ENCODE data around the gene RPS6KA4.

RPS6KA4 gene

GRCh38 chr11:64351136-64351631, 7.8 kb upstream of the RPS6KA4 start:
- Histone ChIP-seq H3K4me2 (ENCODE audit: low read length) (no peak overlapping the region), H2AFZ (ENCODE audit: low read length) (no peak overlapping the region), H3K4me3 (ENCODE audit: low read depth, low read length, poor library complexity, severe bottlenecking) (no peak overlapping the region), H3K36me3 (ENCODE audit: insufficient read depth, low read length) (peaks cover 29% of the 10 kb centered on the region; the same call in 1 of the 2 replicates), H3K27ac (ENCODE audit: low read depth, low read length, poor library complexity, severe bottlenecking) (no peak overlapping the region), H3K9ac (ENCODE audit: low read length) (no peak overlapping the region), H3F3A (ENCODE audit: insufficient read depth, low read length) (no peaks in the 10 kb centered on the region), H4K20me1 (ENCODE audit: insufficient read depth, low read length) (no peaks in the 10 kb centered on the region), H3K4me1 (ENCODE audit: insufficient read depth, low read length, severe bottlenecking) (no peaks in the 10 kb centered on the region), H3K79me2 (ENCODE audit: insufficient read depth, low read length) (no peaks in the 10 kb centered on the region), H3K9me3 (ENCODE audit: low read length) (no peaks in the 10 kb centered on the region), H3K27me3 (ENCODE audit: insufficient read depth, low read length) (no peaks in the 10 kb centered on the region), H3K9me2 (ENCODE audit: low read depth, low read length) (no peaks in the 10 kb centered on the region)
- TF ChIP-seq, protein P1, sequence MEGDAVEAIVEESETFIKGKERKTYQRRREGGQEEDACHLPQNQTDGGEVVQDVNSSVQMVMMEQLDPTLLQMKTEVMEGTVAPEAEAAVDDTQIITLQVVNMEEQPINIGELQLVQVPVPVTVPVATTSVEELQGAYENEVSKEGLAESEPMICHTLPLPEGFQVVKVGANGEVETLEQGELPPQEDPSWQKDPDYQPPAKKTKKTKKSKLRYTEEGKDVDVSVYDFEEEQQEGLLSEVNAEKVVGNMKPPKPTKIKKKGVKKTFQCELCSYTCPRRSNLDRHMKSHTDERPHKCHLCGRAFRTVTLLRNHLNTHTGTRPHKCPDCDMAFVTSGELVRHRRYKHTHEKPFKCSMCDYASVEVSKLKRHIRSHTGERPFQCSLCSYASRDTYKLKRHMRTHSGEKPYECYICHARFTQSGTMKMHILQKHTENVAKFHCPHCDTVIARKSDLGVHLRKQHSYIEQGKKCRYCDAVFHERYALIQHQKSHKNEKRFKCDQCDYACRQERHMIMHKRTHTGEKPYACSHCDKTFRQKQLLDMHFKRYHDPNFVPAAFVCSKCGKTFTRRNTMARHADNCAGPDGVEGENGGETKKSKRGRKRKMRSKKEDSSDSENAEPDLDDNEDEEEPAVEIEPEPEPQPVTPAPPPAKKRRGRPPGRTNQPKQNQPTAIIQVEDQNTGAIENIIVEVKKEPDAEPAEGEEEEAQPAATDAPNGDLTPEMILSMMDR (IDR thresholded peaks at IDR 0.05; ENCODE audit: low read length), result no peak
- TF ChIP-seq EZH2 (IDR thresholded peaks at IDR 0.05; ENCODE audit: borderline replicate concordance, low read length), result no peak

DNA sequence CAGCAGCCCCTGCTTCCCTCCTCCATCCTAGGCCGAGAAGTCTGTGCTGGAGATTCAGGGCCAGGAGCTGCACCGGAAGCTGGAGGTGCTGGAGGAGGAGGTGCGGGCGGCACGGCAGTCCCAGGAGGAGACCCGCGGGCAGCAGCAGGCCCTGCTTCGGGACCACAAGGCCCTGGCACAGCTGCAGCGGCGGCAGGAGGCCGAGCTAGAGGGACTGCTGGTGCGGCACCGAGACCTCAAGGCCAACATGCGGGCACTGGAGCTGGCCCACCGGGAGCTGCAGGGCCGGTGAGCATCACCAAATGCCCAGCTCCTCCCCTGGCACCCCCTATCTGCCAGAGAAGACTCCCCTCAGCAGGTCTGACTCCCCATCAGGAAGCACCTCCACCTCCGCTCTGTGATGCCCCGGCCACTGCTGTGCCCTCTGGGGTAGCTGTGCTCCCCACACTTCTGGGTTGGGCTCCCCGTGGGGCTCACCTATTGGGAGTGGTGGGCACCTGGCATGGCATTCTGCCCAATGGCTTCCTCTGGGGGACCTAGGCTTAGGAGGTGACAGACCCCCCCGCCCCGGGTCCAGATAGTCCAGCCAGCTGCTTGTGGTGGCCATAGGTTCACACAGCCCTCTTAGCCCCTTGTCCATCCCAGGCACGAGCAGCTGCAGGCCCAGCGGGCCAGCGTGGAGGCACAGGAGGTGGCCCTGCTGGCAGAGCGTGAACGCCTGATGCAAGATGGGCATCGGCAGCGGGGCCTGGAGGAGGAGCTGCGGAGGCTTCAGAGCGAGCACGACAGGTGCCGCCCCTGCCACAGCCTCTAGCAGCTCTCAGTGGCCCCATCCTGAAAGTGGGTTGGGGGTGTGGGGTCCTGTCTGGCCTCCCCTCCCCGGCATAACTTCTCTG, 6.6 kb upstream of the RPS6KA4 start:
- Histone ChIP-seq H3K36me3 (ENCODE audit: insufficient read depth, low read length) (peaks cover 27% of the 10 kb centered on the region; the same call in 1 of the 2 replicates), H3K27ac (ENCODE audit: low read depth, low read length, poor library complexity, severe bottlenecking) (no peak overlapping the region), H2AFZ (ENCODE audit: low read length) (no peak overlapping the region), H3K9me3 (ENCODE audit: low read length) (no peaks in the 10 kb centered on the region), H3K9me2 (ENCODE audit: low read depth, low read length) (no peaks in the 10 kb centered on the region), H3K79me2 (ENCODE audit: insufficient read depth, low read length) (no peaks in the 10 kb centered on the region), H3K4me3 (ENCODE audit: low read depth, low read length, poor library complexity, severe bottlenecking) (no peak overlapping the region), H3K4me1 (ENCODE audit: insufficient read depth, low read length, severe bottlenecking) (no peaks in the 10 kb centered on the region), H3K4me2 (ENCODE audit: low read length) (no peak overlapping the region), H3F3A (ENCODE audit: insufficient read depth, low read length) (no peaks in the 10 kb centered on the region), H3K9ac (ENCODE audit: low read length) (no peak overlapping the region), H3K27me3 (ENCODE audit: insufficient read depth, low read length) (no peaks in the 10 kb centered on the region), H4K20me1 (ENCODE audit: insufficient read depth, low read length) (no peaks in the 10 kb centered on the region)
- TF ChIP-seq, protein P1 (IDR thresholded peaks at IDR 0.05; ENCODE audit: low read length), result no peak
- no peak for TF ChIP-seq EZH2 (IDR thresholded peaks at IDR 0.05; ENCODE audit: borderline replicate concordance, low read length)

DNA sequence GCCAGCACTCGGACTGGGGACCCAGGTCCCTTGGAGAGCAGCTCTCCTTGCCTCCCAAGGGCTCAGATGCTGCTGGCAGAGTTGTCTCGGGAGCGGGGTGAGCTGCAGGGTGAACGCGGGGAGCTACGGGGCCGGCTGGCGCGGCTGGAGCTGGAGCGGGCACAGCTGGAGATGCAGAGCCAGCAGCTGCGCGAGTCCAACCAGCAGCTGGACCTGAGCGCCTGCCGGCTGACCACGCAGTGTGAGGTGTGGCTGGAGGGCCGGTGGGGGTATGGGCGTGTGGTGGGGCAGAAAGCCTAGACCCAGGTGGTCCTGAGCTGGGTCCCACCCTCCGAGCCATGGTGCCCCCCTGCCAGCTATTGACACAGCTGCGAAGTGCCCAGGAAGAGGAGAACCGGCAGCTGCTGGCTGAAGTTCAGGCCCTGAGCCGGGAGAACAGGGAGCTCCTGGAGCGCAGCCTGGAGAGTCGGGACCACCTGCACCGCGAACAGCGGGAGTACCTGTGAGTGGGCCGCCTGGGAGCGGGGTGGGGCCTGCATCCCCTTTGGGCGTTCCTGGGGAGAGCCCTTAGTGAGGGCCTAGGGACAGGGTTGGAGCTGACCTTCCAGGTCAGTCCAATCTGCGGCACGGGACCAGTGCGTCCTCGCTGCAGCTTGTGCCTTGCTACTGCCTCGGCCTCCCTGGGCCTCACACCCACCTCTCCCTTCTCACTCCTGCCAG, 5.8 kb upstream of the RPS6KA4 start:
- no peaks in the 10 kb centered on the region for H3K79me2 ChIP-seq (ENCODE audit: insufficient read depth, low read length)
- H3K27ac ChIP-seq (ENCODE audit: low read depth, low read length, poor library complexity, severe bottlenecking), result no peak overlapping the region
- TF ChIP-seq, protein P1 (IDR thresholded peaks at IDR 0.05; ENCODE audit: low read length), result no peak
- H4K20me1 ChIP-seq (ENCODE audit: insufficient read depth, low read length), result no peaks in the 10 kb centered on the region
- H3K36me3 ChIP-seq (ENCODE audit: insufficient read depth, low read length), result peaks cover 23% of the 10 kb centered on the region; the same call in 1 of the 2 replicates
- H3K9me2 ChIP-seq (ENCODE audit: low read depth, low read length), result no peaks in the 10 kb centered on the region
- H3K4me1 ChIP-seq (ENCODE audit: insufficient read depth, low read length, severe bottlenecking), result peaks cover 4% of the 10 kb centered on the region
- H3K4me3 ChIP-seq (ENCODE audit: low read depth, low read length, poor library complexity, severe bottlenecking), result no peak overlapping the region
- no peak overlapping the region for H3K4me2 ChIP-seq (ENCODE audit: low read length)
- no peaks in the 10 kb centered on the region for H3K27me3 ChIP-seq (ENCODE audit: insufficient read depth, low read length)
- H3F3A ChIP-seq (ENCODE audit: insufficient read depth, low read length), result no peaks in the 10 kb centered on the region
- no peaks in the 10 kb centered on the region for H3K9me3 ChIP-seq (ENCODE audit: low read length)
- no peak overlapping the region for H2AFZ ChIP-seq (ENCODE audit: low read length)
- no peak overlapping the region for H3K9ac ChIP-seq (ENCODE audit: low read length)

Measured in OCI-LY1 (cell line).